Tibial nerve (tissue), 4 donors: ENCODE measurements around the gene FBN2. TPM values are rescaled to one million over a fixed set of nuclear protein-coding genes. Genes with fewer than 3 reads are reported as not detected.

Experiments
- DNase-seq, 2 donors: peaks; one replicate each; pipeline ENCODE4 v3.0.0-alpha.2; 2019; ENCODE audit warnings: low spot score in 2 of 2
- H3K27ac ChIP-seq, 4 donors: fragments of 200-600 bp; sonication (generic) in 3 of 4; one replicate each; pipeline ENCODE4 v1.5.1; 2017 to 2019; ENCODE audit warnings: mild to moderate bottlenecking in 1 of 4
- H3K27me3 ChIP-seq, 2 donors: fragments of 200-600 bp; sonication (generic) in 1 of 2; one replicate each; pipeline versions ENCODE4 v1.5.1 to v1.6.0; 2017 to 2019
- H3K36me3 ChIP-seq, 3 donors: fragments of 200-600 bp; sonication (generic); one replicate each; pipeline ENCODE4 v1.5.1; 2018 to 2019
- H3K4me1 ChIP-seq, 4 donors: fragments of 200-600 bp; sonication (generic) in 3 of 4; one replicate each; pipeline ENCODE4 v1.5.1; 2017 to 2019
- H3K4me3 ChIP-seq, 4 donors: fragments of 200-600 bp; sonication (generic) in 3 of 4; one replicate each; pipeline ENCODE4 v1.5.1; 2017 to 2019; ENCODE audit warnings: mild to moderate bottlenecking in 1 of 4, moderate library complexity in 1 of 4
- H3K9me3 ChIP-seq, 4 donors: fragments of 200-600 bp; sonication (generic) in 3 of 4; one replicate each; pipeline ENCODE4 v1.5.1; 2017 to 2019
- CTCF ChIP-seq, 5 experiments: fragments of 200-600 bp in 3 of 5; fragments of 450-650 bp in 2 of 5; sonication (generic) in 3 of 5; IDR thresholded peaks; one replicate each; pipeline ENCODE4 v1.5.1; 2016 to 2019; ENCODE audit warnings: antibody characterized with exemption in 5 of 5, mild to moderate bottlenecking in 3 of 5, moderate library complexity in 2 of 5
- EP300 ChIP-seq, 2 donors: sonication (generic); formaldehyde crosslinking; IDR thresholded peaks; one replicate each; pipeline ENCODE4 v1.6.1; 2017; ENCODE audit warnings: antibody characterized with exemption in 2 of 2, mild to moderate bottlenecking in 1 of 2
- POLR2A ChIP-seq, 2 donors: fragments of 450-650 bp; IDR thresholded peaks; one replicate each; pipeline ENCODE4 v1.6.1; 2017; ENCODE audit warnings: antibody characterized with exemption in 2 of 2, mild to moderate bottlenecking in 2 of 2, moderate library complexity in 2 of 2
- WGBS, 2 donors: methylation state at CpG; one replicate each; pipeline ENCODE4 v1.1.5; 2018; 5-methylcytosine and 5-hydroxymethylcytosine counted together
- total RNA-seq, 4 donors: library from RNA; depleted of rRNA; stranded (reverse); fragments of >200 nt; gene quantifications; one replicate each; pipeline ENCODE4 v1.1.0, GENCODE V29; 2016

FBN2 gene
- total RNA-seq, 4 donors from 2014 or later: 1.2 to 6.3 (median 3.6) TPM

DNA sequence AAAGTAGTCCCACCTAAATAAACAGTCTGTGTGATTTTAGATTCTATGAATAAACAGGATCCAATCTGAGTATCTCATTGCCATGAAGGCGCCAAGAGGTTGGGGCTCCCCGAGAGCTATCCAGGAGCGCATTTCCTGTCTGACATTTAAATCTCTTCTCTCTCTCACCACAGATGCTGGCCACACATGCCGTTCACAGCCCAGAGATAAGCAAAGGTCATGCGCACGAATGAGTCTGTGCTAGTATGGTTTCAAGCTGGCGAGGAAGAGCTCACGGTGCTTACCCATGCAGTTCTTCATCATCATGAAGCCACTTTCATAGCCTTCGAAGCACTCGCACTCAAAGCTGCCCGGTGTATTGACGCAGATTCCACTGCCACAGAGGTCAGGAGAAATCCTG is 199.4 kb downstream of the FBN2 start:
- Histone ChIP-seq H3K4me1 (no peaks in the 10 kb centered on the region), H3K9me3 (no peaks in the 10 kb centered on the region), H3K27ac (no peak overlapping the region), H3K27me3 (no peaks in the 10 kb centered on the region), H3K36me3 (peaks cover 0 to 12% (median 0%) of the 10 kb centered on the region in 3 donors), H3K4me3 (no peak overlapping the region)
- no peak for TF ChIP-seq POLR2A (IDR thresholded peaks at IDR 0.05)
- no peak for TF ChIP-seq EP300 (IDR thresholded peaks at IDR 0.05)
- TF ChIP-seq CTCF (IDR thresholded peaks at IDR 0.05): no peak
- DNase-seq: no peak
- WGBS, 2 donors: 93 to 94% methylated on average over 12 of the region's 12 CpGs

DNA sequence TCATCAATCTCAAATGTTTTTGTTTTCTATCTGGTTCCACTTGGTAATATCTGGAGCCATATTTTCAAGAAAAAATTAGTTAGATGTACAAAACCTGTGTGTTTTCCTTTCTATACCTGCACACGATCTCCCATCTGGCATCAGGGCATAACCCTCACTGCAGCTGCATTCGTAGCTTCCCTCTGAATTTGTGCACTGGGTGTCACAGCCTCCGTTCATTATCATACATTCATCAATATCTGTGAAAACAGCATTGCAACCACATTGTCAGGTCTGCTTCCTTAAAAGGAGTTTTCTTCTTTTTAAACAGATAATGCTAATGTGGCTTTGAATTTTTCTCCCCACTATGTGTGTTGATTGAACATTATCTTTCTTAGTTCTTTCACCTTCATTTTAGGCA is 202.7 kb downstream of the FBN2 start:
- DNase-seq: no peak
- TF ChIP-seq POLR2A (IDR thresholded peaks at IDR 0.05) (no peak), CTCF (IDR thresholded peaks at IDR 0.05) (no peak), EP300 (IDR thresholded peaks at IDR 0.05) (no peak)
- Histone ChIP-seq H3K27ac (no peak overlapping the region), H3K9me3 (no peaks in the 10 kb centered on the region), H3K4me3 (no peak overlapping the region), H3K36me3 (peaks cover 0 to 12% (median 0%) of the 10 kb centered on the region in 3 donors), H3K4me1 (no peaks in the 10 kb centered on the region), H3K27me3 (no peaks in the 10 kb centered on the region)
- WGBS, 2 donors: 87 to 89% methylated on average over 3 of the region's 3 CpGs

- H3K9me3 ChIP-seq: no peaks in the 10 kb centered on the region
- 85 to 86% methylated on average over 9 of the region's 9 CpGs for WGBS, 2 donors
- peaks cover 0 to 6% (median 0%) of the 10 kb centered on the region in 3 donors for H3K36me3 ChIP-seq
- DNase-seq: no peak
- H3K4me3 ChIP-seq: no peak overlapping the region
- no peaks in the 10 kb centered on the region for H3K27me3 ChIP-seq
- no peaks in the 10 kb centered on the region for H3K4me1 ChIP-seq
- no peak overlapping the region for H3K27ac ChIP-seq
- TF ChIP-seq POLR2A (IDR thresholded peaks at IDR 0.05): no peak
- TF ChIP-seq EP300 (IDR thresholded peaks at IDR 0.05): no peak
- no peak for TF ChIP-seq CTCF (IDR thresholded peaks at IDR 0.05)
Observed at GRCh38 chr5:128334010-128334716, 203.9 kb downstream of the FBN2 start.

GRCh38 chr5:128331261-128331660 is 206.8 kb downstream of the FBN2 start:
- 93% methylated on average over 5 of the region's 5 CpGs for WGBS, 2 donors

More at GRCh38 chr5:128331261-128331660, 206.8 kb downstream of the FBN2 start:
- no peaks in the 10 kb centered on the region for H3K36me3 ChIP-seq
- no peak for TF ChIP-seq POLR2A (IDR thresholded peaks at IDR 0.05)
- TF ChIP-seq EP300 (IDR thresholded peaks at IDR 0.05): no peak
- TF ChIP-seq CTCF (IDR thresholded peaks at IDR 0.05): no peak
- no peaks in the 10 kb centered on the region for H3K27me3 ChIP-seq
- no peaks in the 10 kb centered on the region for H3K9me3 ChIP-seq
- no peak overlapping the region for H3K27ac ChIP-seq
- no peak for DNase-seq
- H3K4me1 ChIP-seq: peaks cover 0 to 4% (median 0%) of the 10 kb centered on the region in 4 donors
- no peak overlapping the region for H3K4me3 ChIP-seq
